HG03460 (cell line): ENCODE results near the gene NKX2-2.

Source experiments
- ATAC-seq: cut with Tn5 transposase; IDR thresholded peaks from one replicate; pipeline ENCODE4 v1.9.1; 2021; ENCODE audit not compliant: unreplicated experiment

The NKX2-2 gene

GRCh38 chr20:21522481-21523280, 8.8 kb upstream of the NKX2-2 start:
- ATAC-seq, result no peak

DNA sequence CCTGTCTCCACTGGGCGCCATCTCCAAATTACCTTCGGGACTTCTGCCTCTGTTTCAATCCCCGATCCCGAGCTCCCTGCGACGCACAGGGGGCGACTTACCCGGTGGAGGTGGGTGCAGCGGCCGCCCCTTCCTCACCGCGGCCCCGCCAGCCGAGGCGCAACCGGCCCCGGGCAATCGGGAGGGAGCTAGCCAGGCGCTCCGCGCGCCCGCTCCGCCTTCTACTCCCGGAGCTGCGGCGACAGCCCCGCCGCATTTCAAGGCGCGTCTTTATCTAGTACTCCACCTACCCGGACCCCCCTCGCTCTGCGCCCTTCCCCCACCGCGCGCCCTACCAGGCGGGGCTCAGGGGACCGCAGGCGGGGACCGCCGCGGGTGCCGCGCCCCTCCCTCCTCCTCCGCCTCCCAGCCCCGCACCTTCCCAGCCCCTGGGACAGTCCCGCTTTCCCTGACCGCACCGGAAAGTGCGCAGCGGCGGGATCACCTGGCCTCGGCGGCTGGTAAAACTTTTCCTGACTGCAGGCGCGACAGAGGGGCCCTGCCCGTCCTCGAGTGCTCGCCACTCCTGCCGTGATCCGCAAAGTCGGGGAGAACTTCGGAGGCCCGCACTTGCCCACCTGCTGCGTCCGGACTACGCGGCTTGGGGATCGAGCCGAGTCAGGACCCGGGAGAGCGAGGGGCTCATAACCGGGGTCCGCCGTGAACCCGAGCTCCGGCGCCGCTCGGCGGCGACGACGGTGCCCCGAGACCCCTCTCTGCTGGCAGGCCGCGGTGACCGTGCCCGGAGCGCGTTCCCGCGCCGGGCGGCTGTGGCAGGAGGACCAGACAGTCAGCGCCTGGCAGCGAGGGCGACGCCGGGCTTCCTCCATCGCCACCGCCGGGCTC, 8.0 kb upstream of the NKX2-2 start:
- no peak for ATAC-seq

DNA sequence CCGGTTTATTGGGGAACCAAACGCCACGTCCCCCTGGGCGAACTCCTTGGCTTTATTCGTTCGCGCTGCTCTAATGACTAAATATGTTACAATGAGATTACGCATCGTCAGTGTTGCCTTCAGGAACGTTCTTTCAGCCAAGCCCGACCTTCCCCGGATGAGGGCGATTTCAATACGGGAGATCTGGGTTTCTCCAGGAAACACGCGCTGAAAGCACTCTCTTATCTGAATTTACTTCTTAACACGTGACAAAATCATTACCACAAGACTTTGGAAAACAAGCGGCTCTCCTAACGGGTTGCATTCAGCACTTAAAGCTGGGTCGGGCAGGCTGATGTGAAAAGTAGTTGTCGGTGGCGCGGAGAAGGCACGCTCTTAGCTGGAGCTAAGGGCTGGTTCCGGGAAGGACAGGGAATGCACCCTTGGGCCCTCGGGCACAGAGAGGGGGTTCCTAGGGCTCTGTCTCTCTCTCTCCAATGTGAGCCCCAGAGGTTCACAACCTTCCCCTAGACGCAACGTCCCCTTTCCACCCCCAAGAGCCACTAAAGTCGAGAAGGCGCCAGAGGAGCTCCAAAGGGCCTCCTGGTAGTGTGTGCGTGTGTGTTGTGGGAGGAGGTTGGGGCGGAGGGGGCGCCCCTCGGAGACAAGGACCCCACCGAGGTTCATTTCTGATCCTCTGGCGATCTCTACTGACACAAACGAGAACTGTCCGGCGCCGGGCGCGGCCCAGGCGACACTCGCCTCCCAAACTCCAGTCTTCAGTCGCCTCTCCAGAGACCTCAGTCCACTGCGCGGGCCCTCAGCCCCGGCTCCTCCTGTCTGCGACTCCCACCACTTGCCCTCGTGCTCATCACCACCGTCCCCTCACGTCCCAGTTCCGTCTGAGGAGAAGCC, 7.1 kb upstream of the NKX2-2 start:
- no peak for ATAC-seq

- ATAC-seq, result no peak
Measured at GRCh38 chr20:21519136-21519584, 5.3 kb upstream of the NKX2-2 start.

DNA sequence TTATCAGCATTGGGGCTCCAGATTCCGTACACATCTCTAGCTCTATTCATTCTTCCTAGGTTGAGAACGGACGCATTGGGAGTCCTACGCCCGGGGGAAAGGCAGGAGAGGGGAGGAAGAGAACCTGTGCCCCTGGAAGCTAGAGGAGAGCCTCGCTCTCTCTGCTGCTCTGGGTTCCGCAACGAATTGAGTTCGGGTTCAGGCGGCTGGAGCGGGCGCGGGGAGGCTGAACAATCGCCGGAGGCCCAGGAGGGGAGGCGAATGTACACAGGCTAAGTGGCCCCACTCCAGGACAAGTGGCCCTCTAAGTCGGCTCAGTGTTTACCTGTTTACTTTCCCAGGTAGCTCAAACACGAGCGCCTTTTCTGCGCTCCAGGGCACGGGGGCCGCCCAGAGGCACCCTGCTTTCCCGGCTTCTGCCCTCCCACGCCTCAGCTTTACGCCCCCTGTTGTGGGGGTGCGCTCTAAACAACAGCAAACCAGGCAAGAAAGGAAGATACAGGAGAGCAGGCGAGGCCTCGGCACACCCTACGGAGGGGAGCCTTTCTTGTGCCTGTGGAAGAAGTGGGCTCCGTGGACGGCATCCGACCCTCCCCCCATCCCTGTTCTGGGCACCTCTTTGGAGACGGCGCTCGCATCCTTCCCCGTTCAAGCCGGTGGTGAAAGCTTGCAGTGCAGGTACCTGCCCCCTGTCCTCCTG, 4.6 kb upstream of the NKX2-2 start:
- no peak for ATAC-seq

DNA sequence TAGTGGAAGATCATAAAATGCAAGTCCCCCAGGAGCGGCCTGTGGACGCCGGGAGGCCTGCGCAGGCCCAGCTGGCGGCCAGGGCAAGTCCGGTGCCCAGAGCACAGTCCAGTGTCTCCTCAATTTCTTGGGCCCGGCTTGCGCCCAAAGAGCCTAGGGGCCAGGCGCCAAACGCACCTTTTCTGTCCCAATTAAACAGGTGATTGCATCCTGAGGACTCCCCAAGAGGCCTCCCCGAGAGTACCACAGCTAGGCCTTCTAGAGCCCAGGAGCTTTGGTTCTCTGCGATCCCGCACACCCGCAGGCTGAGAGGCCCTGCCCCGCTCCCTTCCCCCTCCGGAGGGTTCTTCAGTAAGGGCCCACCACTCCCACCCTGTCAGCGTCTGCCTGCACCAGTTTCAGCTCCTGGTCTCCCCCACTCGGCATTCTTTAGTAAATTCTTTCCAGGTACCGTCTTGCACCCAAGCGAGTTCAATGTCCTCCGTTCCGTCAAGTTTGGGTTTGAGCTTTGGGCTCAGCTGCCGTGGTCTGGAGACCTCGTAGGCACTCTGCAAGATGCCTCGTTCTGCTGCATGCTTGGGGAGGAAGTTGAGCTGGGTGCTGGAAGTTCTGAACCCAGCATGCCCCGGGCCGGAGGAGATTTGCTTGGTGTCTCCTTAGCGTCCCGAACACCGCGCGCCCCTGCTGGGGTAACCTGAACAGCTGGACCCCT, 3.9 kb upstream of the NKX2-2 start:
- no peak for ATAC-seq

DNA sequence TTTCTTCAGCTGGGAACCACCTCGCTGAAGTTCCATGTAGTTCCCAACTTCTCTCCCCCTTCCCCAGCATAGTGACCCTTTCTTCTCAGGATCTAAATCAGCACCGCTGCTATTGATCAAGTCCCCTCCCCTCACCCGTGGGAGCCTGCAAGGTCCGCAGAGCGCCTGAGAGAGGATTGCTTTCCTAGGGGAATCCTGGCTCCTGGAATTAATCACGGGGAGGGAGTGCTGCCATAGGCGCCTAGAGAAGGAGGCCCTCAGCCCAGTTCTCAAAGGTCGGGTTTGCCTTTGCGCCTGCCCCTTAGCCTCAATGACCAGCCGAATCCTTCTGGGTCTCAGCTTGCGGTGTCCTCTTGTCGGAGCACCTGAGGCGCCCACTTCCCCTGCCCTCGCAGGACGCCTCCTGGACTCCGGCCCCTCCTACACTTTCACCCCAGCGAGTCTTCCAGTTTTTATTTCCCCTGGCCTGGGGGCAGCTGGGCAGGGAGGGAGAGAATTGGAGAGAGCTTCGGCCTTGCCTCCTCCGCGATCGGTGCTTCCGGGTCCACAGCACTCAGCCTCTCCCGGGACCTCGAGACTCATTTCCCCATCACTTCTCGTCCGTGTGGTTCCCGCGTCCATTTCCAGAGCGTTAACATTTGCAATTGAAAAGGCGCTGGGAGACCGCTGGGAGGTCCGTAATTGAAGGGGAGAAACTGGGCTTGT, 3.1 kb upstream of the NKX2-2 start:
- ATAC-seq, result no peak

GRCh38 chr20:21516180-21516567, 2.3 kb upstream of the NKX2-2 start:
- ATAC-seq, result no peak

- ATAC-seq, result no peak
Measured at GRCh38 chr20:21515300-21516179, 1.7 kb upstream of the NKX2-2 start.

- ATAC-seq, result no peak
Measured at GRCh38 chr20:21514553-21515251, 838 bp upstream of the NKX2-2 start.

- no peak for ATAC-seq
Measured at GRCh38 chr20:21513181-21513663, 642 bp downstream of the NKX2-2 start.

GRCh38 chr20:21512634-21513180, 1.2 kb downstream of the NKX2-2 start:
- no peak for ATAC-seq

- no peak for ATAC-seq
Measured at GRCh38 chr20:21511850-21512633, 1.8 kb downstream of the NKX2-2 start.

DNA sequence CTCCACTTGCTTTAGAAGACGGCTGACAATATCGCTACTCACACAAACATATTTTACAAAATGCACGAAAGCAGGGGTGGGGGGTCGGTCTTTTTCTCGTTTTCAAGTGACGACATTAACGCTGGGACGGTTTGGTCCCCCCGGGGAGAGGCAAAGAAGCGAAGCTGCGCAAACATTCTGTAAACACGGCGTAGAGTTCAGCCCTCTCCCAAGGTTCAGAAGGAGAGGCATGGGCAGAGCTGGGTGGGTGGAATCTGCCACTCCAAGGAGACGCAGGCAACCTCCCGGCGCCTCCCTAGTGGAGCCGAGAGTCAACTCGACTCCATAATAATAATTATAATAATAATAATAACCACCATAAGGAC, 2.4 kb downstream of the NKX2-2 start:
- ATAC-seq, result no peak

DNA sequence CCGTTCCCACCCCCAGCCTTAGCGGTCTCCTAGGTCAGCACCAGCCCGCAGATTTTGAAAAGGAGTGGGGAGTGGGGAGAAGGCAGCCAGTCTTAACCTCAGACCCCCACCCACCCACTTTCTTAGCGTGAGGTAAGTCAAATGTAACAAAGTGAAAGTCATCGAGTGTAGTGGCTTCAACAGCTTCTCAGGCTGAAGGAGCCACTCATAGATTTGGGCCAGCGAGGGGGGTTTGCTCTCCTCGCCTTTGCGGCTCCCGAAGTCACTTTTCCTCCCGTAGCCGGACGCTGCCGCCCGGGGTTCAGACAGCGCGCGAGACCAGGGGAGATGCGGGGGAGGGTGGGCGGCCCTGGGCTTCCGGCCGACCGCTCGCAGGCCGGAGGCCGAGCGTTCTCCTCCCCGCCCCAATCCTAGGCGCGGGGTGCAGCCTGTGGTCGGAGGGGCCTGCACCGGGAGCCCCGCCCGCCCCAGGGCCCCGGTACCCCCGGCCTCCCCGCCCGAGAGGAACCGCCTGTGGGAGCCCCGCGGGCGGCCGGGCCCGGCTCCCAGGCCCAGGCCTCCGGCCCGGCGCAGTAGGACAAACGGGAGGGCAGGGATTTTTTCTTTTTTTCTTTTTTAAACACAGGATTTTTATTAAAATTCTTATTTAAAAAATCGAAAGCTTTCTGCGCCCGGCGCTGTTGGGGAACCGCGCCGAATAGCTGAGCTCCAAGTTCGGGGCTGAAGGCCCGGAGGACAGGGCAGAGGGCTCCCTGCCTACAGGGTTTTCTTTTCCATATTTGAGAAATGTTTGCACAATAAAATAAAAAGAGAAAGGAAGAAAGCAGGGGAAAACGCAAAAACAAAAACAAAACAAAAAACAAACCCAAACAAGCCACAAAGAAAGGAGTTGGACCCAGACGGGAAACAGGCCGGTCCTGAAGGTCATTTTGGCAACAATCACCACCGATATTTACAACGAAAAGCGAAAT, 3.2 kb downstream of the NKX2-2 start:
- no peak for ATAC-seq
